Non-pigmented ciliary epithelial cell (primary cell): Measurements from ENCODE around the gene EHD4.

Experiments used
- DNase-seq: peaks from one replicate; pipeline ENCODE4 v3.0.0-alpha.2; 2010; ENCODE audit warnings: low read depth

The EHD4 gene

DNA sequence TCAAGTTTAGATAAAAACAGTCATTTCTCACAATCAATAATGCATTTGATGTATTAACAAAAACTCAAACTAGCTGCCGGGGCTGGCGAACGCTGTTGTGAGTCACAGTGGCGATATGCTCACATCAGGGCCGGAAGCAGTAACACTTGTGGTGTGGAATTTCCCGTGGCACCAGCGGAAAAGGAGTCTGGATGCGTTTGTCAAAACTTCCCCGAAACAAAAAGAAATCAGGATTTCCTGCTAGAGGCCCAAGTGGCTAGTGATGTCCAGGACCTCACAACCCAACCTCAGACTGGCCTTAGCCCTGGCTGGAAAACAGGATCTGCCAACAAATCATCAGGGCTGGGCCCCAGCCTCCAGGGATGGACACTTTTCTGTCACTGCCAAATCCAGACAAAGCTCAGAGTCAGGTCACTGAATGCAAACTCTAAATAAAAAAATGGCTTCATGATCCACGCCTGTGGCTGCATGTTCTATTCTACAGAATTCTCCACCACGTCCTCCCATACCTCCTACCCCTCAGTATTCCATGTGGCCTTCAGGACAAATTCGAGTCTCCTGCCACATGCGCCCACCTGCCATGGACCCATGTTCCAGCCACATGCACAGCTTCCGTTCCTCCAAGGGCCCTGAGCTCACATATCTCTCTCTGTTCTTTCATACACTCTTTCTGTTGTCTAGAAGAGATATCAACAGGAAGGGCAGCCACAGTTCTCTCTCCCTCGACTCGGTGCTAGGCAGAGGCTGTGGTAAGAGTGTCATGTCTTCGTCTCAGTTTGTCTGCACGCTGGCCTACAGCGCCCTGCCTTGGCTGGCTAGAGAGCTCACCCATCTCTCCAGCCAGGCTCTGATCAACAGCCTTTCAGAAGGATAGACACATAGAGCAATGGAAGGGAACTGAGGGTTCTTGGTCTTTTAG is 35.4 kb downstream of the EHD4 start:
- DNase-seq: no peak

DNA sequence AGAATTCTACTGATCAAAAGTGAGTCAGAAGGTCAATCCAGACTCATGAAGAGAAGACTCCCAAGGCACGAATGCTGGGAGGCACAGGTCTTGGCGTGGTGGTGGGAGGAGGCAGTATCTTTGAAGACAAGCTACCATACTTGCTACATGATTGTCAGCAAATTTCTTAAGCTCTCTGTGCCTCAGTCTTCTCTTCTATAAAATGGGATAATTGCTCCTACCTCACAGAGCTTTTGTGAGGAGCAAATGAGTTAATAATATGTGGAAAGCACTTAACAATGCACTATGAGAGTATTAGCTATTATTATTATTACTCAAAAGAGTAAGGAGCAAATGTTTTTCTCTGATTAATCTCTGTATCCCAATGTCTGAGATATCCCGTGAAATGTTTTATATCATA is 36.2 kb downstream of the EHD4 start:
- no peak for DNase-seq

DNA sequence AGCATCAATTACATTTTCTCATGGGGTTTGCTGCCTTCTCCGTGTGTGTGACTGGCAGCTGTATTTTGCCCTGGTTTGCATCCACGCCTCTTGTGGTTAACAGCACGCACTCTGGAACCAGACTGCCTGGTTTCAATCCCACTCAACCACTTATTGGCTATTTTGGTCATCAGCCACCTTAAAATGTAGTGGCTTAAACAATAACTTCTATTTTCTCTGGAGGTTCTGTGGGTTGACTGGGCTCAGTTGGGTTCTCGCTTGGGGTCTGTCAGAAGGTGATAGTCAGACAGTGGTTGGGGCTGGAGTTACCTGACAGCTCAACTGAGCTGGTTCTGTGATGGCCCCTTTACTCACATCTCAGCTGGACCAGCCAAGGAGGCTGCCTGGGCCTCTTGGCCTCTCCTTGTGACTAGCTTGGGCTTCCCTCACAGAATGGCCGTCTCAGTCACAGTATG is 36.8 kb downstream of the EHD4 start:
- no peak for DNase-seq

DNA sequence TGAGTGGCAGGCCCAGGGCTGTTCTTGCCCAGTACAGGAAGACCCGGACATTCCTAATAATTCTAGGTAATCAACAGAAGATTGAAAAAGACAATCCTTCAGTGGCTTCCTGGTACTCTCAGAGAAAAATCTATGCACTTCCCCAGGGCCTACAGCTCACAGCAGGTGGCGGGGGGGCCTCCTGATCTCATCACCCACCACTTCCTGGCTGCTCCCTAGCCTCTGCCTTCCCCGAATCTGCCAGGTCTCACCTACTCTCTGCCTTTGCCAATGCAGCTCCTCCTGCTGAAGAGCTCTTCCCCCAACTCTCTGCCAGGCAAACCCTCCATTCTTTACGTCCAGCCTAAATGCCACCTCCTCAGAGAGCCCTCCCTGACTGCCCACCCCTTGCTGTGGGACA is 37.5 kb downstream of the EHD4 start:
- DNase-seq: no peak

DNA sequence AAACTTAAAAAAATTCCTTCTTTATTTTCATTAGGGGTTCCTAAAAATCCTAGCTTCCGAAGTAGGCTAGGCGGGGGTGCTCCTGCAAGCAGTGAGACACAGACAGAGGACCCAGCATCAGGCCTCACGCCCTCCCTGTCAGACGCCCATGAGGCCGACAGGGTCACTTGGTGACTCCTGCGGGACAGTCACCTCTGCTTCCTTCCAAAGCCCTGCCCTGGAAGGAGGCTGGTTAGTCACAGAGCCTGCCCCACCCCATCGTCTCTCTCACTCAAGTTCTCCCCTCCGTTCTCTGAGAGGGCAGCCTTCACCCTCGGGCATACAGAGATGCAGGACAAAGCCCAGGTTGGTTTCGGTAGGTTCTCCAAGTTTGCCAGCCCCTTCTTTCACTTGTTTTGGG is 38.6 kb downstream of the EHD4 start:
- no peak for DNase-seq

DNA sequence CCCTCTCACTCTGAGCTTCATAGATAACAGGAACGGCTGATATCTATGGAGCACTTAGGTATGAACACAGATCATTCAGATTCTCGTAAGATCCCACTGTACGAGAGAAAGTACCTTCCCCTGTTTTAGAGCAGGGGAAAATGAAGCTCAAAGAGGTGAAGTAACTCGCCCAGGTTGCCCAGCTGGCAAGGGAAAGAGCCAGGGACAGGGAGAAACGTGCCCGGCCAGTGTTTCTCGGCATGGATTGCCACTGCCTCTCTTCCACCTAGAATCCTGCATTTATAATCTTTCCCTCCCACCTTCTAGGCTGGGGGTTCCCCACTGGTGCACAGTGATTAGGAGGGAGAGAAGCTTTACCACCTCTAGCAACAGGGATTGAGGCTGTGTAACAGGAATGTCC is 39.0 kb downstream of the EHD4 start:
- no peak for DNase-seq

DNA sequence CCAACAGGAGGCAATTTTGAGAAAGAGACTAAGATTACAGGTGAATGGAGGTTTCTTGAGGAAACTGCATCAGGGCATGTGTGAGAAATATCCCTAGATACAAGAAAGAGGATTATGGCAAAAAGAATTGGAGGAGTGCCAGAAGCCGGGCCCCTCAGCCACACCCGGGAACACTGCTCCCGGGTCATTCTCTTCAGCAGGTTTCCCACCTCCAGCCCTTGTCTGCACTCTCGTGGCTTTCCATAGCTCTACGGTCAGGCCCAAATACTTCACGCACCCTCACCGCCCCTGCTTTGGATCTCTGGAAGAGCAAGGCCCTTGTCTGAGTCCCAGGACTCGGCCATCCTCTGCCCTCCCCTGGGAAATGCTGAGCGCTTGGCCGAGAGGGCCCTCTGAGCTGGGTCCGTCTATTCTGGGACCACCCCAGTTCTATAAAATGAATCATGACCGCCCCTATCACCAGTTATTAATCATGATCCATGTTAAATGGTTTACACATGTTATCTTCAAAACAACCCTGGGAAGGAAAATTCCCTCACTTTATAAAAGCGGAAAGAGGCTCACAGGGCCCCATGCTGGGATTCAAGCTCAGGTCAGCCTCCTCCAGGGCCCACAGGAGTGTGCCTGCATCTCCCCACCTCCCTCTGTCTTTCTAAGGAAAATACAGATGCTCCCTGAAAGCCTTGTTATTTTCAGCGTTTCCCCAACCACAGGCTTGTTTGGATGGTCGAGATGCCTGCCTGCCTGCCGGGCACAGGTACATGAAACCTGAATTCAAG is 39.7 kb downstream of the EHD4 start:
- DNase-seq: no peak

DNA sequence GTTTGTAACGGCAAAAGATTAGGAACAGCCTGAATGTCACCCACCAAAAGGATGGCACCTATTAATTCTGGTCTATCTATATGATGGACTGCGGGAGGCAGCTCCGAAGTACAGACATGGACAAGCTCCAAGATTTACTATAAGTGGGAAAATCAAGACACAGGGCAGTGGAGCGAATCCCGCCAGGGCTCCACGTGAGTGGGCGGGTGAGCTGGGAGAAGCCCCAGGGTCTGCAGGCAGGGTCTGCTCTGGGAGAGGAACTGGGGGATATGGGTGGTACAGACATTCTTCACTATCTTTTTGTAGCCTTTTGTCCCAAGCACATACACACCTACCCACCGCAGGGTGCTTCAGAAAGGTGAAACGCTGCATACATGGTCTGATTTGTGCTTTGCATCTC is 40.3 kb downstream of the EHD4 start:
- DNase-seq: no peak

DNA sequence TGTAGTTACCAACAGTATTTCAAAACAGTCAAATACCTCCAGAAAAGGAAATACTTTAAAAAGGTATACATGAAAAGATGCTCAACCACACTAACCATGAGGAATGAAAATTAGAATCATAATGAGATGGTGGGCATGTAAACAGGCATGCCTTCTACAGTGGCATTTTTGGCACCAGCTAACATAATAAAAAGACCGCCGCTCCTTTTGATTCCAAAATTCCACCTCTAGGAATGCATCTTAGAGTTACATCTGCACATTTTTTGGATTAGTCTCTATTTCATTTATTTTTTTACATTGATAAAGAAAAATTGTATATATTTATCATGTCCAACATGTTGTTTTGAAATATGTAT is 41.5 kb downstream of the EHD4 start:
- no peak for DNase-seq

DNA sequence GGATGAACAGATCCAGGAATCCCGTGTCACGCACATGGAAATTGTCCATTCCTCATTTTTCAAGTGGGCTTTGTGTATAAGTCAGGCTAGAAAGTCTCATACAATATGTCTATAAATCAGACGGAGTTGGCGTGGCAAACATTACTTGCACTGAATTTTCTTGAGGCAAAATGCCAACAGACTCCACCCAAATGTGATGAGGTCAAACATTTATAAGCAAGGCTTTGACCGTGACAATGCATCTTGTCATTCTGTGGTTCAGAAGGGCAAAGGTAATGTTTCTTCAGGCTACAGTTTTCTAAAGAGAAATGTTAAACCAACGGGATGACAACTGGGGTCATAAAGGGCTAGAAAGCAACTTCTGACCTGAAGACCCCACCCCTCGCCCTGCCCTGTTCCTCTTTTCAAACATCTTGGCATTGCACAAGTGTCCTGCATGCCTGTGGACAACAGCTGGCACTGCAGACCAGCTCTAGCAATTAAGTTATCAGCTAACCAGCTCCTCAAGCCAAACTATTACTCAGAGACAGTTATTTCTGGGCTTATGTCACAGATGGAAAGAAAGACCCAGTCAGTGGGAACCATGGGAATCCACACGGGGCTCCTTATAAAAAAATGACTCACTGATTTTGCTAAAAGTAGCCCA is 42.0 kb downstream of the EHD4 start:
- peak; percentile 85 for DNase-seq

DNA sequence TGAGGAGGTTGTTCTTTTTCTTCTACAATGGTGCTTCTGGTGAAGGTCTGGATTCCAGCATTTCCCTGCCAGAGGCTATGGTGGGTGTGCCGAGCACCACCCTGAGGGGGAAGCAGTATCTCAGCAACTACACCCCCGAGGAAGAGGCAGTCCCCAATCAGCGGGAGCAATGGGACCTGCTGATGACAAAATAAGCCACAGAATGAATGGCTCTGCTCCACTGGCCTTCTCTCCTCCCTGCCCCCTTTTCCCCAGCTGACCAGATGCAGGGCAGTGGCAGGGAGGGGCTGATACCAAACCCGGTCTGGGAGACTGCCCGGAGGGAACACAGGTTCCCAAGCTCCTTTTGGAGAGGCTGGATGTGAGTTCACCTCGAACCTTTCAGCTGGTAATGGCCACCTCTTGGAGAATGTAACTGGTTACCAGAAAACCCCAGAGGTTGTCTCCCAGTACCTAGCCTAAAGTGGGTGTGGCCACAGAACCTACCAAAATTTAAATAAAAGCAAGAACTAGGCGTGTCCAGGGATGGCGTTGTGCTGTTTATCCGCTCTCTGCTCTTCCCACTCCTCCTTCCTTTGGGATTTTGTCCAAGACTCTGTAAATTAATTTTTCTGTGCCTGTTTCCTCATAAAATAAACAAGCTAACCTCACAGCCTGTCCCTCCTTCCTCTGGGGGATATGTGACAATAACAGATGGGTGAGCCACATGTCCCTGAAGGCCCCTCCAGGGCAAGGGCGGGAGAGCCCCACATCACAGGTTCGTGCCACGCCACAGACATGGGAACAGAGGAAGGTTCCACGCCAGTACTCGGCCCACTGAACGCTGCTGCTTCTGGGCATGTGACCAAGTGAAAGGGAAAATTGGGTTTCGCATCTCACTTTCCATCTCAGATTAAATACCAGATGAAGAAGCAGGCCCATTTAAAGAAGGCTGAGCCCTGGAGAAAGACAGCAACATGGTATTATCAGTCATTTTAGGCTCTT is 43.4 kb downstream of the EHD4 start:
- DNase-seq: no peak

DNA sequence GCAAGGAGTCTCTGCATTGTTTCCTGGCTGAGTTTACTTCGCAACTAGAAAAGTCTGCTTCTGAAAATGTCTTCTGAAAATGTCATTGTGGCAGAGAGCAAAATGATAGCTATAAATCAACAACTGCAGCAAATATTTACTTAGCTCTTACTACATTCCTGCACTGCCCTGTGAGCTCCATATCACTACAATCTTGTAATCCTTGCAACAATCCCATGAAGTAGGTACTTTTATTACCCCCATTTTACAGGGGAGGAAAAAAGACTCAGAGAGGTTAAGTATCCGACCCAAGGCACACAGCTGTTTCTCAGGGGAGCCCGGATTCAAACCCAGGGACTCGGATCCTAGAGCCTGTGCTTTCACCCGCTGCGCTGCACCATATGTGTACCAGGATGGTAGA is 44.3 kb downstream of the EHD4 start:
- no peak for DNase-seq

DNA sequence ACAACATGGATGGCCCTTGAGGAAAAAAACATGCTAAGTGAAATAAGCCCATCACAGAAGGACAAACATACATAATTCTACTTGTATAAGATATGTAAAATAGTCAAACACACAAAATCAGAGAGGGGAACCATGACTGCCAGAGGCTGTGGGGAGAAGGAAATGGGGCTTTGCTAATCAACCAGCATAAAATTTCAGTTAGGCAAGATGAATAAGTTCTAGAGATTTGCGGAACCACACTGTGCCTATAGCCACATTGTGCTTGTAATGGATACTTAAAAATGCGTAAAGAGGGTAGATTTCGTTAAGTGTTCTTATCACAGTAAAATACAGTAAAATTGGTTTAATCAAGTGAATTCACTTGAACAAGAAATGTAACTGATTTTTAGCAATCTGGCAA is 44.8 kb downstream of the EHD4 start:
- DNase-seq: no peak

DNA sequence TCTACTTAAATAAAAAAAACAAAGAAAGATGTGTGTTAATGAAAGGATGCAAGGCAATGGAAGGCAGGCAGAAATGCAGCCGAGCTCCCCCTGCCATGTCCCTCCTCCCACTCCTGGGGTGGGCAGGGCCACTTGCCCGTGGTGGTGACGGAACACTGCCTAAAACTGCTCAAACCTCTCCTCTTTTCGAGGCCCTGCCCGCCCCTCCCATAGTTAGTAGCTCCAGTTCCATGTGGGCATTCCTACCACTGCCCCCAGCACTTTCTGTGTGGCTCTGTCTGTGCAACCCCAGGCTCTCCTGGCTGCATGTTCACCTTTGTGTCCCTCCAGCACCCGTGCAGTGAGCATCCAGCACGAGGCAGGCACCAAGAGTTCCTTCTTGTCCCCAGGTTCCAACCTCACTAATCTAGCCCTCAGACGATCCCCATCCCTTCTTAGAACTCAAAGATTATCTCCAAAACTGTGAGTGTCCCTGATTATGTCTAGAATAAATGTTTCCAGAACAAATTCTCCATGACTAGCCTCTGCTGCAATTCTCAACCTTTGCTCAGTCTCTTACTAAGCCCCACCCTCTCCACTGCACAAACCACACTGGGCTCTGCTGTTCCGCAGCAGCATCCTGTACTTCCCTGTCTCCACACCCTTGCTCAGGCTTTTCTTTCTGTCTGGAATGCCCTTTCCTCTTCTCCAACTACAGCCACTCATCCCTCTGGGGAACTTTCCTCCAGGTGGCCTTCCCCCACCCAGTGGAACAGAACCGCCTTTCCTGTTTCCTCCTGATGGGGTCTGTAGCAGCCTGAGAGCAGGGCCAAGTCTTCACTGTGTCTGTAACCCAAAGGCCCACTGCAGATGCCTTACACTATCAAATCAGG is 45.9 kb downstream of the EHD4 start:
- DNase-seq: no peak

DNA sequence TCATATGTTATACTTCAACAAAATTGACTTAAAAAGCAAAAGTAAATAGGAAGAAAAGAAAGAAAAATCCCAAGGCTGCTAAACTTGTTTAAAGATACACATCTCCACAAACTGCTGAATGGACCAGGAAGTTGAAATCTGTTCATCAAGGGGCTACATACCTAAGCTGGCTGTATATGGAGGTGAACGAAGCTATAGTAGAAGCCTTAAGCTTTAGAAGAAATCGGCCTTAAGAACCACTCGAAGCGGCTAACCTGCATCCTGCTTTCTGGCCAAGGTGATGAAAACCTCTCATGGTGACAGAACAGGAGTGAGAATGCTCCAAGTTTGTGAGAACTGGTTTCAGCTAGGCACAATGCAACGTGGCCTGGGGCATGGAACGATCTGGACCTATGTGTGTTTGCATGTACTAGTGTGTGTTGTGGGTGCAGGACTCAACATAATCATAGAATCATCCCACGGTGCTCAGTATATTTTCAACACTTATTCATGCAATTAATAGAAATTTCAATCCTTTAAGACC is 47.2 kb downstream of the EHD4 start:
- DNase-seq: no peak

DNA sequence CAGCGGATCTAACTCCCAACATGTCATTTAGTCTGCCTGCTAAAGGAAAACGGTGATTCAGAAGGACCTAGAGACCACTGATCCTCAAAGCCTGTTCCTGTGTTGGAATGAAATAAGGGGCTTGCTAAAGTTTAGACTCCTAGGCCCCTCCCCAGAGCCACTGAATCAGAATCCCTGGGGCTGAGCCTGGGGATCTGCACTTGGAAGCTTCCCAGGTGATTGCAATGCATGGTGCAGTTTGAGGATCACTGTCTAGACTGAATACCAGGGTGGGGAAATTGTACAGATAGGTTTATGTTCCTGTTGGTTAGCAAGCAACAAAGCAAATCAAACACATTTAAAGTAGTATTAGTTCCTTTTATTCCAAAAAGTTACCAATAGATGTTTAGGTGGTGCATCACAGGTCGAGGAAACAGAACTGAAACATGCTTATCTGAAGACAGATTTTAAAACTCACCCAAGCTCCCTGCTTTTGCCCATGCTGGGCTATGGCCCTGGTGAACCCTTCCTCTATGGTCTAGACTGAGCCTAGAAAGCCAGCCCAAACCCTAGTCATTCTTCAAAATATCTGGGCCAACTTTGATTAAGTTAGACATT is 48.9 kb downstream of the EHD4 start:
- DNase-seq: no peak

DNA sequence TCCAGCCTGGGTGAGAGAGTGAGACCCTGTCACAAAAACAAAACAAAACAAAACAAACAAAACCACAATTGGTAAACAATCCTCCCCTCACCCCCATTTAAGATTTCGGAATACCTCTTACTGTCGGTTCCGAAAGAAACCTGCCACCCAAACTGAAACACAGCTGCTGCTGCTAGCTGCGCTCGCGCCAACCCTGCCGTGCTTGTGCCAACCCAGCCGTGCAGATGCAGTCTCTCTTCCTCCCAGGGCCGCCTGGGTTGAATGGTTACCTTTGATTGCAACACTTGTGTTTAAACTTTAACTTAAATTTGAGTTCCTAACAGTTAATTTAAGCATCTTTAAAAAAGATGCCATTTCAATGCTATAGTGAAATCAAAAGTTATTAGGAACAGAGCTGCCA is 50.0 kb downstream of the EHD4 start:
- DNase-seq: no peak

DNA sequence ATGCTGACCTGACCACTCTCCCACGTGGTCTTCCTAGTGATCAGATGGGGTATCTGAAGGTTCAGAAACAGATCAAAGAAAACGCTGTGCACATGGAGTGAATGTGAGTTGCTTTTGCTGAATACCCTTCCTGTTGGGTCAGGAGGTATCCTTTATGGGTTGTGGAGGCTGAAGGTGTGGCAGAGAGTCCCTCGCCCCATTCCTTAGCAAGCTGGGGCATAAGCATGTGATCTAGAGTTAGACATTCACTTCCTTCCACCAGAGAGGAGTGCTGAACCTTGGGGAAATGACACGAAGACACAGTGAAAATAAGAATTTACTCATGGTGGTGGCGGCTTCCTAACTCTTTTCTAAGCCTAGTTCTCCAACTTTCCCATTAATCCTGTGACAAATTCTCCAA is 50.7 kb downstream of the EHD4 start:
- DNase-seq: no peak

DNA sequence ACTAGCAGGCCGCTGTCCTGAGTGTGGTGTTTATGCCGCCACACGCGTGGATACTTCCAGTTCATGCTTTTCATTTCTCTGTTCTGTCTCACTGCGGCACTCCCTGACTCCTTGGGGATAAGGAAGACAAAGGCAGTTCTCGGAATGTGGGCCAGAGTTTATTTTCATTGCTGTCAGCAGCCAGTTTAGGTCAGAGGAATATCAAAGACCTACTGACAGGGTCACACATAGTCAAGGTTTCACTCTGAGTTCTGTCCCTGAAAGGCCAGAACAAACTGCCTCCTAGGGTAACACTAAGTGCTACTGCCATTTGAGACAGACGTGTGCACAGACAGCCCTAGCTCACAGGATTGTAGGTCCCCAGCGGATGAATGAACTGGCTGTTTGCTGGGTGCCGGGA is 51.2 kb downstream of the EHD4 start:
- no peak for DNase-seq

DNA sequence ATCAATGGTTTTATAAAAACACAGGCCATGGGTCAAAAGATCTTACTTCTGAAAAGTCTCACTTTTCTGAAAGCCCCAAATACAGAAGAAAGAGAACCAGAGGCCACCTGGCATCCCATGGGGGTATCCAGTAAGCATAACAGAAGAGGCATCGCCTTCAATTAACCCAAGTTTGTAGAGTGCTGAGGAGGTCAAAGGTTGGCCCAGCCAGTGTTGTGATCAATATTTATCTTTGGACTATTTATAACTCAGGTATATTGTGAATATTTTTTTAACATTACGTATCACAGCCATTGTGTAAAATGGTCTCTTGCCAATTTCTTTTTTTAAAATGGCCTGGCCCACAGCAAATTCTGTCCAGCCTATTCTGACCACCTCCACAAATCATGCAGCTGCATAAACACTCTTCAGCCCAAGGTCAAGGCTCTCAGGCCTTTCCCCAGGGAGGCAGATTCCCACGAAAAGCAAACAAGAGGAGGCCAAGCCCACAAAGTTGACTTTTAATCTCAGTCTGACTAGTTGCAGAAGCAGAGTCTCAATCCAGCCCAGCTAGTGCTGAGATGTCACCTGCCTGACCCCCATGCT is 52.3 kb downstream of the EHD4 start:
- no peak for DNase-seq
